Stomach (tissue), 9 donors: ENCODE results near the gene KIAA1217. TPM values are rescaled to one million over a fixed set of nuclear protein-coding genes. Genes with fewer than 3 reads are reported as not detected.
A peak's percentile ranks its signal among the peaks of the same experiment; 100 is the strongest.

ENCODE experiments used
- DNase-seq, 2 donors: peaks; one replicate each; pipeline versions ENCODE4 v3.0.0 to v3.0.0-alpha.2; 2013 to 2019
- H3K27ac ChIP-seq, 5 donors: fragments of 200-600 bp in 4 of 5; sonication (generic) in 4 of 5; one replicate each; pipeline ENCODE4 v1.5.1; 2013 to 2019; ENCODE audit warnings: mild to moderate bottlenecking in 1 of 5, moderate library complexity in 1 of 5
- H3K27me3 ChIP-seq, 3 donors: fragments of 200-600 bp; sonication (generic); one replicate each; pipeline ENCODE4 v1.5.1; 2017 to 2019; ENCODE audit warnings: mixed run types in 1 of 3
- H3K36me3 ChIP-seq, 4 donors: fragments of 200-600 bp; sonication (generic); 1 replicate in 3 of 4; 2 replicates in 1 of 4; pipeline ENCODE4 v1.5.1; 2016 to 2019
- H3K4me1 ChIP-seq, 4 donors: fragments of 200-600 bp; sonication (generic); one replicate each; pipeline ENCODE4 v1.5.1; 2016 to 2019
- H3K4me3 ChIP-seq, 4 donors: fragments of 200-600 bp; sonication (generic) in 3 of 4; one replicate each; pipeline ENCODE4 v1.5.1; 2016 to 2019; ENCODE audit warnings: mild to moderate bottlenecking in 1 of 4
- H3K9me3 ChIP-seq, 4 donors: fragments of 200-600 bp; sonication (generic); one replicate each; pipeline ENCODE4 v1.5.1; 2016 to 2019
- CTCF ChIP-seq, 7 experiments: fragments of 450-650 bp in 4 of 7; fragments of 200-600 bp in 3 of 7; sonication (generic) in 3 of 7; IDR thresholded peaks; one replicate each; pipeline ENCODE4 v1.5.1; 2016 to 2019; ENCODE audit warnings: antibody characterized with exemption in 7 of 7, control low read depth in 2 of 7, mild to moderate bottlenecking in 1 of 7
- EP300 ChIP-seq: sonication (generic); formaldehyde crosslinking; IDR thresholded peaks from one replicate; pipeline ENCODE4 v1.6.1; 2017; ENCODE audit warnings: antibody characterized with exemption
- POLR2A ChIP-seq, 4 donors: fragments of 450-650 bp; IDR thresholded peaks; one replicate each; pipeline ENCODE4 v1.6.1; 2016; ENCODE audit warnings: antibody characterized with exemption in 4 of 4, control low read depth in 2 of 4, mild to moderate bottlenecking in 1 of 4, moderate library complexity in 1 of 4
- POLR2AphosphoS5 ChIP-seq, 3 donors: sonication (generic); formaldehyde crosslinking; IDR thresholded peaks; one replicate each; pipeline ENCODE4 v1.6.1; 2016; ENCODE audit warnings: antibody characterized with exemption in 3 of 3
- WGBS, 5 donors: extraction: QIAGEN DNeasy Blood & Tissue Kit in 3 of 5; methylation state at CpG; one replicate each; pipeline versions ENCODE4 v1.1.5 to v1.1.7; 2013 to 2018; 5-methylcytosine and 5-hydroxymethylcytosine counted together
- intact Hi-C: fragments of 100-400 bp; cut with DNase I; formaldehyde crosslinking; loops from one replicate; pipeline ENCODE4 v1.15.1; 2023; ENCODE audit warnings: low total_unique reads
- polyA plus RNA-seq, 3 donors: library from polyadenylated mRNA; stranded (reverse); fragments of 200-250 nt; gene quantifications; one replicate each; pipeline ENCODE4 v1.2.3, GENCODE V29; 2013
- total RNA-seq, 5 donors: library from RNA; depleted of rRNA; stranded (reverse); fragments of >200 nt; gene quantifications; one replicate each; pipeline versions ENCODE4 v1.1.0 to v1.2.3, GENCODE V29; 2014 to 2016
- donor health status: healthy with polysubstance abuse.
- donor health status: Bipolar disorder and iron deficiency.
- donor health status: healthy.

Gene KIAA1217
- total and polyA plus RNA-seq, 8 donors = 6.2 to 112 (median 24.6) TPM

GRCh38 chr10:24213266-24213665 lies 4.3 kb downstream of the KIAA1217 start:
- no peaks in the 10 kb centered on the region for H3K36me3 ChIP-seq
- no peak overlapping the region for H3K4me3 ChIP-seq
- no peak overlapping the region for H3K27ac ChIP-seq
- TF ChIP-seq EP300 (no peak), POLR2A (IDR thresholded peaks at IDR 0.05) (no peak), CTCF (IDR thresholded peaks at IDR 0.05) (no peak), POLR2AphosphoS5 (IDR thresholded peaks at IDR 0.05) (no peak)
- intact Hi-C loops = no loop called here
- 78 to 92% (median 80%) methylated on average over 4 of the region's 4 CpGs for WGBS, 5 donors
- no peaks in the 10 kb centered on the region for H3K27me3 ChIP-seq
- no peak for DNase-seq
- no peaks in the 10 kb centered on the region for H3K9me3 ChIP-seq
- peaks cover 19 to 46% (median 24%) of the 10 kb centered on the region in 4 donors for H3K4me1 ChIP-seq

DNA sequence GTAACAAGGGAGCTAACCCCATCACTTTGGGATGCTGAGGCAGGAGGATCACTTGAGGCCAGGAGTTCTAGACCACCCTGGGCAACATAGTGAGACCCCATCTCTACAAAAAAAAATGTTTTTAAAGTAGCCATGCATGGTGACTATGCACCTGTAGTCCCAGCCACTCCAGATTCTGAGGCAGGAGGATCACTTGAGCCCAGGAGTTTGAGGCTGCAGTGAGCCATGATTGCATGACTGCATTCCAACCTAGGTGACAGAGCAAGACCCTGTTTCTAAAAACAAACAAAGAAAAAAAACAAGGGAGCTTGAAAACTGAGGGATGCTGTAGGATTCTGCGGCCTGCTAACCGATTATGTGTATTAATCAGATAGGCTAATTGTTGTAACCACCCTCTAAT lies 4.9 kb downstream of the KIAA1217 start:
- no peak for TF ChIP-seq POLR2A (IDR thresholded peaks at IDR 0.05)
- TF ChIP-seq EP300 = no peak
- no peak for TF ChIP-seq POLR2AphosphoS5 (IDR thresholded peaks at IDR 0.05)
- TF ChIP-seq CTCF (IDR thresholded peaks at IDR 0.05) = no peak
- no peak for DNase-seq
- H3K36me3 ChIP-seq = no peaks in the 10 kb centered on the region
- H3K9me3 ChIP-seq = no peaks in the 10 kb centered on the region
- no peak overlapping the region for H3K4me3 ChIP-seq
- no peak overlapping the region for H3K27ac ChIP-seq
- no peaks in the 10 kb centered on the region for H3K27me3 ChIP-seq
- H3K4me1 ChIP-seq = peaks cover 13 to 42% (median 22%) of the 10 kb centered on the region in 4 donors
- WGBS, 5 donors = 55 to 97% (median 73%) methylated on average over 2 of the region's 2 CpGs
- intact Hi-C loops = no loop called here

DNA sequence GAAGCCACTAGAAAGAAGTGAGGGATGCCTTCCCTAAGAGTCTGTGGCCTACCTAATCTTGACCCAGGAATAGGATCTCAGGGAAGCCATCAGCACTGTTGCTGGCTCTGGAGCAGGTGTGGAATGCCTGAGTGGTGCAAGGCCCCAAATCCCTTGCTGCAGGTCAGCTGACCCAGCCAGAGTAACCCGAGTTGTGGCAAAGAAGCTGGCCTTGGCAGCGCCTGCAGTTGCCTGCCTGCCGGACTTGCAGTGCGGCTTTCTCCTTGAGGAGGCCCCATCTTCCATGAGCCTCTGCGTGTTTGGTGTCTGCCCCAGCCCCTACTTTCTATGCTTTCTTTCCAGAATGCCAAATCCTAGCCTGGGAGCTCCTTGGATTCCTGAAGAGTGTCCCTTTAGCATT lies 5.8 kb downstream of the KIAA1217 start:
- H3K4me1 ChIP-seq = peaks cover 4 to 36% (median 17%) of the 10 kb centered on the region in 4 donors
- intact Hi-C loops = no loop called here
- no peak for TF ChIP-seq POLR2AphosphoS5 (IDR thresholded peaks at IDR 0.05)
- TF ChIP-seq POLR2A (IDR thresholded peaks at IDR 0.05) = no peak
- TF ChIP-seq EP300 = no peak
- TF ChIP-seq CTCF (IDR thresholded peaks at IDR 0.05) = no peak
- H3K27me3 ChIP-seq = no peaks in the 10 kb centered on the region
- H3K4me3 ChIP-seq = no peak overlapping the region
- peak overlapping the region; percentile 4 to 64 (median 58) for H3K27ac ChIP-seq
- WGBS, 5 donors = 28 to 56% (median 41%) methylated on average over 2 to 5 of the region's 5 CpGs
- DNase-seq = peak; percentile 49
- no peaks in the 10 kb centered on the region for H3K9me3 ChIP-seq
- peaks cover 0 to 6% (median 3%) of the 10 kb centered on the region in 4 donors for H3K36me3 ChIP-seq

- Histone ChIP-seq H3K4me3 (no peak overlapping the region), H3K9me3 (no peaks in the 10 kb centered on the region), H3K36me3 (peaks cover 0 to 11% (median 7%) of the 10 kb centered on the region in 4 donors), H3K27ac (peak overlapping the region; percentile 4 to 64 (median 58)), H3K4me1 (peaks cover 0 to 32% (median 14%) of the 10 kb centered on the region in 4 donors), H3K27me3 (no peaks in the 10 kb centered on the region)
- no peak for TF ChIP-seq POLR2A (IDR thresholded peaks at IDR 0.05)
- no peak for TF ChIP-seq CTCF (IDR thresholded peaks at IDR 0.05)
- no peak for TF ChIP-seq POLR2AphosphoS5 (IDR thresholded peaks at IDR 0.05)
- no peak for TF ChIP-seq EP300
- intact Hi-C loops = no loop called here
- peak in 1 of 2 donors; percentile 63 for DNase-seq
- WGBS, 5 donors = 18 to 38% (median 25%) methylated on average over 4 of the region's 4 CpGs
Measured at GRCh38 chr10:24215196-24215595, 6.3 kb downstream of the KIAA1217 start.
